ENCODE measurements around the gene FBLN2. TPM values are rescaled to one million over a fixed set of nuclear protein-coding genes. Genes with fewer than 3 reads are reported as not detected.
A peak's percentile ranks its signal among the peaks of the same experiment; 100 is the strongest.

Gene FBLN2
- polyA plus RNA-seq, 1 donor (not counting 4 experiments of a cell fraction or from before 2014, with no cell fraction given), result 0.72 TPM

GRCh38 chr3:13622356-13622755, 73.4 kb downstream of the FBLN2 start:
- no peaks in the 10 kb centered on the region for H4K20me1 ChIP-seq (ENCODE audit: control insufficient read depth, extremely low read depth, insufficient read depth, low read length)
- H3K79me2 ChIP-seq (ENCODE audit: control insufficient read depth, insufficient read depth, low read length), result no peaks in the 10 kb centered on the region
- H3K4me1 ChIP-seq (ENCODE audit: control insufficient read depth, extremely low read depth, insufficient read depth, low read length), result peaks cover 22% of the 10 kb centered on the region
- dilution Hi-C loops (cut with MboI; ENCODE audit: extremely low pct_ligation_motif_present, low sequenced_read_pairs), result no loop called here
- no peak overlapping the region for H3K4me3 ChIP-seq (ENCODE audit: control insufficient read depth in 2 of 3, extremely low read depth in 1 of 3, insufficient read depth in 2 of 3, low read depth in 1 of 3, low read length in 3 of 3)
- peak overlapping the region; percentile 65 for H3K9ac ChIP-seq (ENCODE audit: control insufficient read depth, extremely low read depth, insufficient read depth, low read length)
- no peaks in the 10 kb centered on the region for H3K27me3 ChIP-seq (ENCODE audit: control insufficient read depth, extremely low read depth, insufficient read depth, low read length)
- no peaks in the 10 kb centered on the region for H3K9me3 ChIP-seq (ENCODE audit: control insufficient read depth, low read depth, low read length)
- H2AFZ ChIP-seq (ENCODE audit: control insufficient read depth, low read length), result peak overlapping the region; percentile 62
- no peaks in the 10 kb centered on the region for H3K9me1 ChIP-seq (ENCODE audit: control insufficient read depth, extremely low read depth, insufficient read depth, low read length)
- H3K36me3 ChIP-seq (ENCODE audit: control insufficient read depth in 2 of 2, extremely low read depth in 1 of 2, insufficient read depth in 2 of 2, low read length in 2 of 2), result no peaks in the 10 kb centered on the region
- peak overlapping the region; percentile 79 for H3K27ac ChIP-seq (ENCODE audit: control insufficient read depth, insufficient read depth, low read length)
- FAIRE-seq (no peak), DNase-seq (ENCODE audit: low read depth, low spot score) (no peak)
- H3K4me2 ChIP-seq (ENCODE audit: control insufficient read depth, extremely low read depth, insufficient read depth, low read depth, low read length), result peak overlapping the region; percentile 11
- TF ChIP-seq EZH2 (IDR thresholded peaks at IDR 0.05; ENCODE audit: low read length) (no peak), CTCF (optimal IDR thresholded peaks at IDR 0.05 in 1 of 3, IDR thresholded peaks at IDR 0.05 in 1 of 3, conservative IDR thresholded peaks at IDR 0.05 in 1 of 3; ENCODE audit: extremely low read depth in 1 of 3, insufficient read depth in 2 of 3, low read length in 3 of 3) (no peak)

- no peak overlapping the region for H3K4me3 ChIP-seq (ENCODE audit: control insufficient read depth in 2 of 3, extremely low read depth in 1 of 3, insufficient read depth in 2 of 3, low read depth in 1 of 3, low read length in 3 of 3)
- H3K4me1 ChIP-seq (ENCODE audit: control insufficient read depth, extremely low read depth, insufficient read depth, low read length), result peaks cover 22% of the 10 kb centered on the region
- H3K27me3 ChIP-seq (ENCODE audit: control insufficient read depth, extremely low read depth, insufficient read depth, low read length), result no peaks in the 10 kb centered on the region
- TF ChIP-seq CTCF (optimal IDR thresholded peaks at IDR 0.05 in 1 of 3, IDR thresholded peaks at IDR 0.05 in 1 of 3, conservative IDR thresholded peaks at IDR 0.05 in 1 of 3; ENCODE audit: extremely low read depth in 1 of 3, insufficient read depth in 2 of 3, low read length in 3 of 3), result peak in 1 of 3 experiments; percentile 14
- no peak for TF ChIP-seq EZH2 (IDR thresholded peaks at IDR 0.05; ENCODE audit: low read length)
- no peaks in the 10 kb centered on the region for H3K36me3 ChIP-seq (ENCODE audit: control insufficient read depth in 2 of 2, extremely low read depth in 1 of 2, insufficient read depth in 2 of 2, low read length in 2 of 2)
- FAIRE-seq (peak; percentile 100), DNase-seq (ENCODE audit: low read depth, low spot score) (peak; percentile 97)
- peak overlapping the region; percentile 65 for H3K9ac ChIP-seq (ENCODE audit: control insufficient read depth, extremely low read depth, insufficient read depth, low read length)
- peak overlapping the region; percentile 79 for H3K27ac ChIP-seq (ENCODE audit: control insufficient read depth, insufficient read depth, low read length)
- H3K4me2 ChIP-seq (ENCODE audit: control insufficient read depth, extremely low read depth, insufficient read depth, low read depth, low read length), result peak overlapping the region; percentile 11
- H4K20me1 ChIP-seq (ENCODE audit: control insufficient read depth, extremely low read depth, insufficient read depth, low read length), result no peaks in the 10 kb centered on the region
- peak overlapping the region; percentile 62 for H2AFZ ChIP-seq (ENCODE audit: control insufficient read depth, low read length)
- dilution Hi-C loops (cut with MboI; ENCODE audit: extremely low pct_ligation_motif_present, low sequenced_read_pairs), result no loop called here
- H3K79me2 ChIP-seq (ENCODE audit: control insufficient read depth, insufficient read depth, low read length), result no peaks in the 10 kb centered on the region
- no peaks in the 10 kb centered on the region for H3K9me1 ChIP-seq (ENCODE audit: control insufficient read depth, extremely low read depth, insufficient read depth, low read length)
- H3K9me3 ChIP-seq (ENCODE audit: control insufficient read depth, low read depth, low read length), result no peaks in the 10 kb centered on the region
Observed at GRCh38 chr3:13623101-13623654, 74.3 kb downstream of the FBLN2 start.

Measured in keratinocyte (primary cell).